Esophagus squamous epithelium (tissue), 4 donors: Measurements from ENCODE around the gene STK32C.
"Not testable (repeated sequence)": the region's sequence is repeated elsewhere in the genome, so short reads cannot be mapped to it uniquely, and the experiment has no call there.

Source experiments
- POLR2A ChIP-seq, 4 donors: fragments of 450-650 bp; IDR thresholded peaks; one replicate each; pipeline ENCODE4 v1.6.1; 2017; ENCODE audit warnings: antibody characterized with exemption in 4 of 4, mild to moderate bottlenecking in 4 of 4, moderate library complexity in 3 of 4
- TF ChIP-seq, protein P1 (sequence below), 6 experiments: fragments of 450-650 bp in 4 of 6; fragments of 200-600 bp in 2 of 6; sonication (generic) in 2 of 6; IDR thresholded peaks; one replicate each; pipeline ENCODE4 v1.5.1; 2016 to 2019; ENCODE audit warnings: antibody characterized with exemption in 6 of 6, mild to moderate bottlenecking in 4 of 6, moderate library complexity in 4 of 6

DNA sequence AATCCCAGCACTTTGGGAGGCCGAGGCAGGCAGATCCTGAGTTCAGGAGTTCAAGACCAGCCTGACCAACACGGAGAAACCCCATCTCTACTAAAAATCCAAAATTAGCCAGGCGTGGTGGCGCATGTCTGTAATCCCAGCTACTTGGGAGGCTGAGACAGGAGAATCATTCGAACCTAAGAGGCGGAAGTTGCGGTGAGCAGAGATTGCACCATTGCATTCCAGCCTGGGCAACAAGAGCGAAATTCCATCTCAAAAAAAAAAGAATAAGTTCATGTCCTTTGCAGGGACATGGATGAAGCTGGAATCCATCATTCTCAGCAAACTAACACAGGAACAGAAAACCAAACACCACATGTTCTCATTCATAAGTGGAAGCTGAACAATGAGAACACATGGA, 7.1 kb upstream of the STK32C start:
- TF ChIP-seq, protein P1, sequence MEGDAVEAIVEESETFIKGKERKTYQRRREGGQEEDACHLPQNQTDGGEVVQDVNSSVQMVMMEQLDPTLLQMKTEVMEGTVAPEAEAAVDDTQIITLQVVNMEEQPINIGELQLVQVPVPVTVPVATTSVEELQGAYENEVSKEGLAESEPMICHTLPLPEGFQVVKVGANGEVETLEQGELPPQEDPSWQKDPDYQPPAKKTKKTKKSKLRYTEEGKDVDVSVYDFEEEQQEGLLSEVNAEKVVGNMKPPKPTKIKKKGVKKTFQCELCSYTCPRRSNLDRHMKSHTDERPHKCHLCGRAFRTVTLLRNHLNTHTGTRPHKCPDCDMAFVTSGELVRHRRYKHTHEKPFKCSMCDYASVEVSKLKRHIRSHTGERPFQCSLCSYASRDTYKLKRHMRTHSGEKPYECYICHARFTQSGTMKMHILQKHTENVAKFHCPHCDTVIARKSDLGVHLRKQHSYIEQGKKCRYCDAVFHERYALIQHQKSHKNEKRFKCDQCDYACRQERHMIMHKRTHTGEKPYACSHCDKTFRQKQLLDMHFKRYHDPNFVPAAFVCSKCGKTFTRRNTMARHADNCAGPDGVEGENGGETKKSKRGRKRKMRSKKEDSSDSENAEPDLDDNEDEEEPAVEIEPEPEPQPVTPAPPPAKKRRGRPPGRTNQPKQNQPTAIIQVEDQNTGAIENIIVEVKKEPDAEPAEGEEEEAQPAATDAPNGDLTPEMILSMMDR (IDR thresholded peaks at IDR 0.05), result not testable (repeated sequence)
- not testable (repeated sequence) for TF ChIP-seq POLR2A (IDR thresholded peaks at IDR 0.05)
